IMR-90 (cell line): ENCODE measurements around the gene TANK.

Source experiments
- CTCF ChIP-seq: conservative IDR thresholded peaks from 2 replicates; pipeline ENCODE4 v1.5.1; 2012; ENCODE audit warnings: mild to moderate bottlenecking, low read depth, low read length, improper control_type of control experiment
- ELK1 ChIP-seq: fragments of 150-350 bp; IDR thresholded peaks from 2 replicates; pipeline ENCODE4 v1.6.1; 2016; ENCODE audit warnings: low read depth, mild to moderate bottlenecking, low read length, moderate library complexity, borderline replicate concordance
- FOS ChIP-seq: fragments of 150-350 bp; IDR thresholded peaks from 2 replicates; pipeline ENCODE4 v1.6.1; 2016; ENCODE audit warnings: low read depth, low read length
- POLR2A ChIP-seq: IDR thresholded peaks from 2 replicates; pipeline ENCODE4 v1.6.1; 2012; ENCODE audit warnings: mild to moderate bottlenecking, low read depth, low read length
- RFX5 ChIP-seq: IDR thresholded peaks from 2 replicates; pipeline ENCODE4 v1.8.0; 2012; ENCODE audit warnings: low read depth, mild to moderate bottlenecking, low read length, moderate library complexity

GRCh38 chr2:161159456-161160225 lies 587 bp upstream of the TANK start:
- TF ChIP-seq CTCF (no peak), FOS (no peak), POLR2A (no peak), RFX5 (no peak), ELK1 (no peak)
